Peyer's patch (tissue), 4 donors: Measurements from ENCODE around the gene PDGFD.

Source experiments
- CTCF ChIP-seq, 6 experiments: fragments of 450-650 bp in 4 of 6; fragments of 200-600 bp in 2 of 6; sonication (generic) in 1 of 6; IDR thresholded peaks; one replicate each; pipeline ENCODE4 v1.5.1; 2017 to 2019; ENCODE audit warnings: antibody characterized with exemption in 6 of 6, mild to moderate bottlenecking in 3 of 6, moderate library complexity in 1 of 6
- POLR2A ChIP-seq, 2 donors: fragments of 450-650 bp; IDR thresholded peaks; one replicate each; pipeline ENCODE4 v1.5.1; 2017; ENCODE audit warnings: antibody characterized with exemption in 2 of 2, mild to moderate bottlenecking in 2 of 2, moderate library complexity in 2 of 2

GRCh38 chr11:104148706-104149105, 15.2 kb downstream of the PDGFD start:
- TF ChIP-seq CTCF (IDR thresholded peaks at IDR 0.05) (no peak), POLR2A (IDR thresholded peaks at IDR 0.05) (no peak)
